Tibial nerve (tissue), 4 donors: ENCODE measurements around the gene FBXO15. TPM values are rescaled to one million over a fixed set of nuclear protein-coding genes. Genes with fewer than 3 reads are reported as not detected.

Source experiments
- DNase-seq, 2 donors: peaks; one replicate each; pipeline ENCODE4 v3.0.0-alpha.2; 2019; ENCODE audit warnings: low spot score in 2 of 2
- H3K27ac ChIP-seq, 4 donors: fragments of 200-600 bp; sonication (generic) in 3 of 4; one replicate each; pipeline ENCODE4 v1.5.1; 2017 to 2019; ENCODE audit warnings: mild to moderate bottlenecking in 1 of 4
- H3K27me3 ChIP-seq, 2 donors: fragments of 200-600 bp; sonication (generic) in 1 of 2; one replicate each; pipeline versions ENCODE4 v1.5.1 to v1.6.0; 2017 to 2019
- H3K36me3 ChIP-seq, 3 donors: fragments of 200-600 bp; sonication (generic); one replicate each; pipeline ENCODE4 v1.5.1; 2018 to 2019
- H3K4me1 ChIP-seq, 4 donors: fragments of 200-600 bp; sonication (generic) in 3 of 4; one replicate each; pipeline ENCODE4 v1.5.1; 2017 to 2019
- H3K4me3 ChIP-seq, 4 donors: fragments of 200-600 bp; sonication (generic) in 3 of 4; one replicate each; pipeline ENCODE4 v1.5.1; 2017 to 2019; ENCODE audit warnings: mild to moderate bottlenecking in 1 of 4, moderate library complexity in 1 of 4
- H3K9me3 ChIP-seq, 4 donors: fragments of 200-600 bp; sonication (generic) in 3 of 4; one replicate each; pipeline ENCODE4 v1.5.1; 2017 to 2019
- EP300 ChIP-seq, 2 donors: sonication (generic); formaldehyde crosslinking; IDR thresholded peaks; one replicate each; pipeline ENCODE4 v1.6.1; 2017; ENCODE audit warnings: antibody characterized with exemption in 2 of 2, mild to moderate bottlenecking in 1 of 2
- POLR2A ChIP-seq, 2 donors: fragments of 450-650 bp; IDR thresholded peaks; one replicate each; pipeline ENCODE4 v1.6.1; 2017; ENCODE audit warnings: antibody characterized with exemption in 2 of 2, mild to moderate bottlenecking in 2 of 2, moderate library complexity in 2 of 2
- WGBS, 2 donors: methylation state at CpG; one replicate each; pipeline ENCODE4 v1.1.5; 2018; 5-methylcytosine and 5-hydroxymethylcytosine counted together
- total RNA-seq, 4 donors: library from RNA; depleted of rRNA; stranded (reverse); fragments of >200 nt; gene quantifications; one replicate each; pipeline ENCODE4 v1.1.0, GENCODE V29; 2016
- TF ChIP-seq, protein P1 (sequence below), 5 experiments: fragments of 200-600 bp in 3 of 5; fragments of 450-650 bp in 2 of 5; sonication (generic) in 3 of 5; IDR thresholded peaks; one replicate each; pipeline ENCODE4 v1.5.1; 2016 to 2019; ENCODE audit warnings: antibody characterized with exemption in 5 of 5, mild to moderate bottlenecking in 3 of 5, moderate library complexity in 2 of 5

FBXO15 gene
- total RNA-seq, 4 donors from 2014 or later, result 1.0 to 4.4 (median 1.4) TPM

DNA sequence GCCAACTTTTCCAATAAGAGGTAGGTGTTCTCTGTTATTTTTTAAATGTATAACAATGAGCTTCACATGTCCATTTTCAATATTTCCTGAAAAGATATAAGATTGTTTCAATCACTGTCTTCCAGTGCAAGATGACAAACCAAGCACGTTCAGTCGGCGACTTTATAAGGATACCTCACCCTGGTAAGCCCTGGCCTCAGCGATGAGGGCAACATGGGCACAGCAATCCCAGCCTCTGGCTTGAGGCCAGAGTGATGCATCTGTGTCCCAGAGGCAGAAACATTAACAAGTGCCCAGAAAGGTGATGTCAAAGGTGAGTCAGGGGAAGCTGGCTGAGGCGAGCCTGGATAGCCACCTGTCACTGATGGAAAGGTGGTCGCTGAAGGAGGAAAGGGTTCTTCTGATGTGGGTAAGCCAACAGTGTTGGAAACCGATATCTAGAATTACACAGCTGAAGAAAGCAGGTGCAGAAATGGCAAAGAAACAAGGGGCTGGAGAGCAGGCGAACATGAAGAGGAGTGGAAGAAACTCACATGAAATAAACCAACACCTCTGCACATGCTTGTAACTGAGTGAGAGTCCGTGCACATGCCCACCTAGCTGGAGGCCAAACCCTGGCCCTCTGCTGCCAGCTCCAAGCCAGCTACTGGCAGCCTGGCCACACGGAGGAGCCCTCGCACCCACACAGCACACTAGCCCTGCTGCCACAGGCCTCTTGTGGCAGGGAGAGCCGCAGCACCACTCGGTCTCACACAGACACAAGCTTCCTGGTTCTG is 65.5 kb downstream of the FBXO15 start:
- 63 to 68% methylated on average over 13 of the region's 13 CpGs for WGBS, 2 donors
- no peak for TF ChIP-seq POLR2A (IDR thresholded peaks at IDR 0.05)
- TF ChIP-seq, protein P1, sequence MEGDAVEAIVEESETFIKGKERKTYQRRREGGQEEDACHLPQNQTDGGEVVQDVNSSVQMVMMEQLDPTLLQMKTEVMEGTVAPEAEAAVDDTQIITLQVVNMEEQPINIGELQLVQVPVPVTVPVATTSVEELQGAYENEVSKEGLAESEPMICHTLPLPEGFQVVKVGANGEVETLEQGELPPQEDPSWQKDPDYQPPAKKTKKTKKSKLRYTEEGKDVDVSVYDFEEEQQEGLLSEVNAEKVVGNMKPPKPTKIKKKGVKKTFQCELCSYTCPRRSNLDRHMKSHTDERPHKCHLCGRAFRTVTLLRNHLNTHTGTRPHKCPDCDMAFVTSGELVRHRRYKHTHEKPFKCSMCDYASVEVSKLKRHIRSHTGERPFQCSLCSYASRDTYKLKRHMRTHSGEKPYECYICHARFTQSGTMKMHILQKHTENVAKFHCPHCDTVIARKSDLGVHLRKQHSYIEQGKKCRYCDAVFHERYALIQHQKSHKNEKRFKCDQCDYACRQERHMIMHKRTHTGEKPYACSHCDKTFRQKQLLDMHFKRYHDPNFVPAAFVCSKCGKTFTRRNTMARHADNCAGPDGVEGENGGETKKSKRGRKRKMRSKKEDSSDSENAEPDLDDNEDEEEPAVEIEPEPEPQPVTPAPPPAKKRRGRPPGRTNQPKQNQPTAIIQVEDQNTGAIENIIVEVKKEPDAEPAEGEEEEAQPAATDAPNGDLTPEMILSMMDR (IDR thresholded peaks at IDR 0.05), result peak in 4 of 5 experiments; percentile 12 to 28 (median 26)
- no peak for TF ChIP-seq EP300 (IDR thresholded peaks at IDR 0.05)

GRCh38 chr18:74078257-74078656 is 69.4 kb downstream of the FBXO15 start:
- 87 to 88% methylated on average over 9 of the region's 9 CpGs for WGBS, 2 donors
- no peak for DNase-seq
- Histone ChIP-seq H3K27ac (no peak overlapping the region), H3K36me3 (no peaks in the 10 kb centered on the region), H3K4me3 (no peak overlapping the region), H3K4me1 (peaks cover 0 to 9% (median 0%) of the 10 kb centered on the region in 4 donors), H3K27me3 (no peaks in the 10 kb centered on the region), H3K9me3 (no peaks in the 10 kb centered on the region)
- TF ChIP-seq EP300 (IDR thresholded peaks at IDR 0.05) (no peak), POLR2A (IDR thresholded peaks at IDR 0.05) (no peak)
- TF ChIP-seq, protein P1 (IDR thresholded peaks at IDR 0.05), result no peak

More for the DNA sequence above, 65.5 kb downstream of the FBXO15 start:
- no peaks in the 10 kb centered on the region for H3K27me3 ChIP-seq
- no peak for DNase-seq
- H3K4me1 ChIP-seq, result peaks cover 0 to 9% (median 0%) of the 10 kb centered on the region in 4 donors
- H3K27ac ChIP-seq, result no peak overlapping the region
- H3K4me3 ChIP-seq, result no peak overlapping the region
- H3K9me3 ChIP-seq, result no peaks in the 10 kb centered on the region
- H3K36me3 ChIP-seq, result no peaks in the 10 kb centered on the region

DNA sequence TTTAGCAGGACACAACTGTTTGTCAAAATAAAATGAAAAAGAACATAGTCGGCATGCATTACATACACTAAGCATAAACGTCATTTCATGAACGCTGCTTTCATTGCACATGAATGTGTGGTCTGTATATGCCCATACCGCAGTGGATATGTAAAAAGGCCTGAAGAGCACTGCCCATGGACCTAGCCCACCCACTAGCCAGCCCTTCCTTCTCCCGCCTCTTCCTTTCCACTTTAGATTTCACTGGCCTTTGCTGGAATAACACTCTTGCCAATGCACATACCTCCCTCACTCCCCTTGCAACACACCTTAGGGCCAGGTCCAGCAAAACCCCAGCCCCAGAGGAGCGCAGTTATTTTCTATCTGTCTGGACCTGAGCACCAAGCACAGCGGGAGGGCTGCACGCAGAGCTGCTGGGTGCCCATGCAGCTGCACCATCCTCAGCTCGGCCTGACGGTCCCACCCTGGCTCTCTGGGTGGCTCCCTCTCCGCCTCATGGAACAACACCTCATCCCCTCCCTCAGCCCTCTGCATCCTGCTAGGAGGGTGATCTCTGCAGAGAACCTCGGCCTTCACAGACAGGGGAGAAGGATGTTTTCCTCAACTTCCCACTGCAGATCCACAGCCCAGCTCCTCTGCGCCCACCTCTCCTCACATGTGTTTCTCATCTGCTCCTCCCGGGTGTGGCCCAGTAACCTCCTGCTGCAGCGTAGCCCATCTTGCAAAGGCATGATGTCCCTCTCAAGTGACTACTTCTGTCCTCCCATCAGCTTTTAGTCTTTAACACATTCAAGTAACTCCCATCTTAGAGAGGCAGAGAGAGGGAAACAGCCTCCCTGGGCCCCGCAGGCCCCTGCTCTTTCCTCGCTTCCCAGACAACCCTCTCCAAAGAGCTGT is 72.7 kb downstream of the FBXO15 start:
- TF ChIP-seq EP300 (IDR thresholded peaks at IDR 0.05) (no peak), POLR2A (IDR thresholded peaks at IDR 0.05) (no peak)
- TF ChIP-seq, protein P1 (IDR thresholded peaks at IDR 0.05), result no peak
- 90 to 94% methylated on average over 17 of the region's 17 CpGs for WGBS, 2 donors
- no peak for DNase-seq
- no peaks in the 10 kb centered on the region for H3K36me3 ChIP-seq
- no peaks in the 10 kb centered on the region for H3K27me3 ChIP-seq
- H3K4me3 ChIP-seq, result no peak overlapping the region
- no peaks in the 10 kb centered on the region for H3K9me3 ChIP-seq
- H3K4me1 ChIP-seq, result no peaks in the 10 kb centered on the region
- no peak overlapping the region for H3K27ac ChIP-seq

GRCh38 chr18:74073957-74074667 is 73.5 kb downstream of the FBXO15 start:
- Histone ChIP-seq H3K4me1 (no peaks in the 10 kb centered on the region), H3K27ac (no peak overlapping the region), H3K4me3 (no peak overlapping the region), H3K9me3 (no peaks in the 10 kb centered on the region), H3K36me3 (no peaks in the 10 kb centered on the region), H3K27me3 (no peaks in the 10 kb centered on the region)
- no peak for DNase-seq
- TF ChIP-seq, protein P1 (IDR thresholded peaks at IDR 0.05), result no peak
- TF ChIP-seq POLR2A (IDR thresholded peaks at IDR 0.05) (no peak), EP300 (IDR thresholded peaks at IDR 0.05) (no peak)
- WGBS, 2 donors, result 73 to 81% methylated on average over 9 to 10 of the region's 10 CpGs
